NCI-H2196 treated with DMSO at 0.1 percent for 48 hours (cell line): ENCODE measurements around the gene LCP2.
"Not testable (repeated sequence)": the region's sequence is repeated elsewhere in the genome, so short reads cannot be mapped to it uniquely, and the experiment has no call there.

Experiments
- DNase-seq: peaks from one replicate; lab custom pipeline; 2025; ENCODE audit not compliant: unreplicated experiment; lab: John Stamatoyannopoulos, UW

LCP2 gene

GRCh38 chr5:170250810-170251317 is 46.7 kb downstream of the LCP2 start:
- DNase-seq: no peak

DNA sequence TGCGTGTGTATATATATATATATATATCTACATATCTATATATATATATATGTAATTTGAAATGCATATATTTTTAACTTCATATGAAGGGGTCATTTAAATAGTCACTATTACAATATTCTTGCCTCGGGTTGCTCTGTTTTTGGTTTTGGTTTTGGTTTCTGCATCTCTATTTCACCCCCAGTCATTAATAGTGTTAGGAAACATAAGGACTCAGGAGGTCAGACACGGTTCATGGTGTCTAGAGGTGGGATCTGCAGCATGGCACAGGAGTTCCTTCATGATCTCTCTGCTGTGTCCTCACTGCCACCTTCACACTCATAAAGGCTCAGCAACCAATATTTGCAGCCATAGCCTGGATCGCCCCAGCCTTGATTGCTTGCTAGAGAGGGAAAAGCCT is 48.2 kb downstream of the LCP2 start:
- DNase-seq: no peak

DNA sequence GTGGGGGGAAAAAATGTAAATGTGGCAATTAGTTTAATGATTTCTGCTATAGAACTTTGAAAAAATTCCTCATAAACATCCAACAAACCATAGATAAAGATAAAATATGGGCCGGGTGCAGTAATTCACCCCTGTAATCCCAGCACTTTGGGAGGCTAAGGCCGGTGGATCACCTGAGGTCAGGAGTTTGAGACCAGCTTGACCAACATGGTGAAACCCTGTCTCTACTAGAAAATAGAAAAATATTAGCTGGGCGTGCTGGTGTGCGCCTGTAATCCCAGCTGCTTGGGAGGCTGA is 48.7 kb downstream of the LCP2 start:
- not testable (repeated sequence) for DNase-seq

DNA sequence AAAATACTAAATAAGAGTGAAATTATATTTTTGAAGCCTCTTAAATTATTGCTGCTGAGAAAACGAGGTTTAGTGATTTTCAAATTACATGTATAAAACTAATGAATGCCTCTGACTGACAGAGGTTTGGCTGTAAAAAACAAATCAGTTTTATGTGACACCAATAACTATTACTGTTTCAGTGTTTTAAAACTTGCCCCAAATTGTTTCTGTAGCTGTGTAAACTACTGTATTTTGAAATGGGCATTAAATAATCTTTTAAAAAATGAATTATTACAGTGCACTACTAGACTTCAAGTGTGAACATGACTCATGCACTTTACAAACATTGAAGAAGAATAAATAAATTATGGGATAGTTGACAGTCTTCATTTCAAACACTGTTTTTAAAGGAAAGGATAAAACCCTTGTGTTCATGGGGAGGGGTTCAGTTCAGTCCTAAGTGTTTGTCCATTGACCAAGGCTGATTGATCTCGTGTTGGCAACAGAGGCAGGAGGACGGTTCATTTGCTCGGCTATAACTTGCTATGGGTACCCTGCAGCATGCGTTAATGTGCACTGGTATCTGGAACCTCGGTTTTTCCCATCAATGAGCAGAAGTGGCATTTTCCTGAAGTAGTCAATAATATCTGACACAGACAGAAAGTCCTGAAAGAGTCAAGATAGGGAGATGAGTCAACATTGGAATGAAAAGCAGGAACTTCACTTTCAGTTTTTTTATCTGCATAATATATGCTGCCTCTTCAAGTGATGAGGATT is 49.2 kb downstream of the LCP2 start:
- DNase-seq: no peak

DNA sequence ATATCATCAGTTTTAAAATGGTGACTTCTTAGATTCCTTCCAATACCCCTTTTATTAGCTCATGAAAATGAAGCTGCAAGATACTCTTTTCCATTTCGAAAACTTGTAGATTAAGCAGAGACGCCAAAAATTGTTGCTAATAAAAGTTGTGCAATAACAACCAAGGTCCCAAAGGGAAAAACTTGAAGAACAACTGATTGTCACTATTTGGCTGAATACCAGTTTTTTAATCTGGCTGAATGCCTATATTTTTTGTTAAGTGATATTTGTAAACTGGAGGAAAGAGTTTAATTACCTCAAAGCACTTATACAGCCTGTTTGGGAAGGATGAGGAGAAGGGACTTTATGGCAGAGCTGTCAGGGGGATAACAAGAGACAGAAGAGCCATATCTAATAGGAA is 50.2 kb downstream of the LCP2 start:
- no peak for DNase-seq

DNA sequence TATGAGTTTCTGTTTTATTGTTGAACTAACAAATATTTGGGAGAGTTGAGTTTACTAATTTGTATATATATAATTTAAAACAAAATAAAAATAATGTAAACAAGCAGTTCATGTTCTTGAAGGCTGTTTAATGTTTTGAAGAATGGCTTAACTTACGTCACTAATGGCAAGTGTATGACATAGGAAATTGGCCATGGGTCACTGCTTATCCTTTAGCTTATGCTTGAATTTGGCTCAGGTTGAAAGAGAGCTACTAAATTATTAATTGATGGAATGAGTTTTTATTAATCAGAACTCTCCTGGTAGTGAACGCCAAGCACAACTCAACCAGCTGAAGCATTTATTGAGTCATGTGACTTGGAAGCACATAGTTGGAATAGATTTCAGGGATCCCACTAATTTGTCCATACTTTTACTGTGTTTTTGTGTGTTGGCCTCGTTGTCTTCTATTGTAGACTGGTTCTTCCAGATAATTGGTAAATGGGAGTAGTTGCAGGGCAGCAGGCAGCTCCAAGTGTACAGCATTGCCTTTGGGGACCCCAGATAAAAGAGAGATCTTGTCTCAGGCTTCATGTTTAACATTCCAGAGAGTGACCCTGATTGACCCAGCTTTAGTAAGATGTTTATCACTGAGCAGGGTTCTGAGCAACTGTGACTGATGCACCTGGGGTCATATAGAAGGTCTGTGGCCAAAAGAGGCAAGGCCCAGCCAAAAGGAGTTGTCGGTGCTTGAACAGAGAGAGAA is 51.3 kb downstream of the LCP2 start:
- no peak for DNase-seq

DNA sequence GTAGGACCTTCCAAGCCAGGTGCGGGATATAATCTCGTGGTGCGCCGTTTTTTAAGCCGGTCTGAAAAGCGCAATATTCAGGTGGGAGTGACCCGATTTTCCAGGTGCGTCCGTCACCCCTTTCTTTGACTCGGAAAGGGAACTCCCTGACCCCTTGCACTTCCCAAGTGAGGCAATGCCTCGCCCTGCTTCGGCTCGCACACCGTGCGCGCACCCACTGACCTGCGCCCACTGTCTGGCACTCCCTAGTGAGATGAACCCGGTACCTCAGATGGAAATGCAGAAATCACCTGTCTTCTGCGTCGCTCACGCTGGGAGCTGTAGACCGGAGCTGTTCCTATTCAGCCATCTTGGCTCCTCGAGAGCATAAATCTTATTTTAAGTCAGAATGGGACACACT is 52.1 kb downstream of the LCP2 start:
- not testable (repeated sequence) for DNase-seq

DNA sequence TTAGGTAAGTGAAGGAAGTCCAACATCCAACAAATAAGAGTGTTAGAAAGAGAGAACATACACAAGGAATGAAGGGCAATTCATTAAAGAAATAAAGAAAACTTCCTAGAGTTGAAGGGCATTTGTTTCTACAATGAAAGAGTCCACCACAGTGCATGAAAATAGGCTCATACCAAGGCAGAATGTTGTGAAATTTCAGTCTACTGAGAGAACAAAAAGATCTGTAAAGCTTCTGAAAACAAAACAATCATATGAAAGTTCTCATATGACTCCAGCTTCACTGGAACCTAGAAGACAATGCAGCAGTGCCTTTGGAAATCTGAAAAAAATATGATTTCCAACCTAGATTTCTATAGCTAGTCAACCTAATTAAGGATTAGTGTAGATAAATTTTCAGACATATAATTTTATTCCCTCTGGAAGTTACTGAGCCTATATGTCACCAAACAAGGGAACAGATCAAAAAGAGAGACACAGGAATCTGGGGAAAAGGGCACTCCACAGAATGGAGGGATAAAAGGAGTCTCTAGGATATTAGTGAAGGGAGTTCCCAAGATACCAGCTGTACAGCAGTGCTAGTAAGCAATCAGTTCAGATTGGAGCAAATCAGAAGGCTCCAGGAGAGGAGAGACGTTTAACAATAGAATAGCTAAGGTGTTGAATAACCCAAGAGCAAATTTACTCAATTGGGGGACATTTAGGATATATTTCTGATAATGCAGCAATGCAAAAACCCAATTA is 59.0 kb downstream of the LCP2 start:
- DNase-seq: no peak

- DNase-seq: no peak
Measured at GRCh38 chr5:170235876-170236864, 61.4 kb downstream of the LCP2 start.

DNA sequence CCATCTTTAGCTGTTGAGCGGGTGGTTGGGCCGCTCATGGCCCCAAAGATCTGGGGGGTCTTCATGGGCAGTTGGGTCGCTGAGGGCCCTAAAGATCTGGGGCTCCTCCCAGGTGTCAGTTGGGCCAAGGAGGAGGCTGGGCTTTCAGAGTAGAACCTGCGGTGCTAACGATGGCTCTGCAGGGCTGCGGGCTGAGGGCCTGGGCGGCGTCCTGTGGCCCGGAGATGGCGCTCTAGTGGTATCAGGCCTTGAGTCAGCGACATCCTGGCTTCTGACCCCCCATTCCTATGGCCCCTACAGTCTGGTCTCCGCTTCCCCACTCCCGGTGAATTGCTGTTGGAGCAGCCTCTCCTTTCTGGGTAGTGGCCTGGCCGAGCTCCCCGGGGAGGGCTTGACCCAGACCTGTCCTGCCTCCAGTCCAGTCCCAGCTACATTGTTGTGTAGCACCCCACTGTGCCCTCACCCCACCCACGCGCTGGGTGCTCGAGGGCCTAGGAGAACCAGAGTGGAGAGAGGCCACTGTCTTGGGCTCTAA is 64.2 kb downstream of the LCP2 start:
- no peak for DNase-seq

- DNase-seq: no peak
Measured at GRCh38 chr5:170232786-170233185, 64.8 kb downstream of the LCP2 start, which contains the start of gene C5orf58. Gene C5orf58 (plus strand): TSS chr5:170232985. CDS start chr5:170234977, 1,992 bp downstream.

DNA sequence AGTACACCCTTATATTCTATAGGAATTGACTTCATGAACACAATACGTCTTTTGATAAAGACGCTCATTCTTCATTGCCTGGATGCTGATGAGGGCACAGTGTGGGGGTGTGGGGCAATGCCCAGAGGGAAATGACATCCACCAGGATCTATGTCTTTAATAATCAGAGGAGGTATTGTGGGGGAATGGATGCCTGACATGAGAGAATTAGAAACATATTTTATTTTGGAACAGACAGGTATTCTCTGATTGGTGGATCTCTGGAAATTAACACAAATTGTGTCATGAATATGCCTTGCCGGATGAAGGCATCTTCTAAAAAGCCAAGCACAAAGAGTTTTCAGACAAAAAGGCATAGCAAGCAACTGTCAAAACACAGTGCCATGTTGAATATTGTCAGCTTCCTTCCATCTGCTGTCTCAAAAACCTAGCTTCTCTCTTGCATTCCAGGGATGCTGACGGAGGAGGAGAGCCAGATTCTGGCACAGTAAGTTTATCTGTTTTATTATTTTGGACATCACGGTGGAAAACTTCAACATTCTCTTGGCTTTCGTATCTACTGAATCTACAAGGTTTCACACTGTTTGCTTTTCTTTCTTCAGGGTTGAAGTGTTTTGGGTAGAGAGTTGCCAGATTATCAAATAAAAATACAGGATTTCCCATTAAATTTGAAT is 68.7 kb downstream of the LCP2 start:
- DNase-seq: no peak

GRCh38 chr5:170226661-170227060 is 70.9 kb downstream of the LCP2 start:
- DNase-seq: no peak

- no peak for DNase-seq
Measured at GRCh38 chr5:170226129-170226615, 71.4 kb downstream of the LCP2 start.

GRCh38 chr5:170225326-170226128 is 72.0 kb downstream of the LCP2 start:
- peak; percentile 1 for DNase-seq

DNA sequence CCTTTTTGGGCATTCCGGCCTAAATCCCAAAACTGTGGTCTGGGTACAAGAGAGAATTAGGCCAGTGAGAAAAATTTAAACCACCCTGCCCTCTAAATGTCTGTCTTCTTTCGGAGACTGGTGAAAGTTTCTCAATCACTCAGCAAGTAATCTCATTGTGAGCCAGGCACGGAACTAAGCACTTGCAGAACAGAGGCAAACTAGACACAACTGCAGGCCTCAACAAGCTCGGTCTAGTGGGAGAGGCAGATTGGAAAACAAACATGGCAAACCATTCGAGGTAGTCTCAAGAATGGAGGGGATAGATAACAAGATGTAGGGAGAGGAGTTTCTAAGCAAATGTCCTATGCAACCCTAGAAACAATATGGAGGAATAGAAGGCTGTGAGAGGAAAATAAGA is 73.7 kb downstream of the LCP2 start:
- no peak for DNase-seq

- no peak for DNase-seq
Measured at GRCh38 chr5:170223360-170223759, 74.2 kb downstream of the LCP2 start.

- DNase-seq: no peak
Measured at GRCh38 chr5:170221327-170221741, 76.2 kb downstream of the LCP2 start.

DNA sequence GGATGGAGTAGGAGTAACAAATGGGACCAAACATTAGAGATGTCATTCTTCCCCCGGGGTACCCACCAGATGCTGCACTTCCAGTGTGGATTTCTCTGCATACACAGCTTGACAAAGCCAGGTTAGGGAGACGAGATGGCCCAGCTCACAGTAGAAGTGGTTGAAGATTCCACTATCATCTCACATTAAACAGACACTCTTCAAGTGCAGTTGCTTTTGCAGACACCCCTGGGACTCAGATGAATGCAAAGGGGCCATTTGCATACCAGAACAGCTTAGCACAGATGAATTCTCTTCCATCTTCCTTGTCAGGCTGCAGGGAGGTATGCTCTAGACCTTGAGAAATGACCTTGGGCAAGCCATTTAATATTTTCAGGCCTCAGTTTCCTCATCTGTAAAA is 77.4 kb downstream of the LCP2 start:
- DNase-seq: no peak
